ENCODE measurements around the gene CDC20.
A peak's percentile ranks its signal among the peaks of the same experiment; 100 is the strongest.
"Not testable (repeated sequence)": the region's sequence is repeated elsewhere in the genome, so short reads cannot be mapped to it uniquely, and the experiment has no call there.

CDC20 gene

DNA sequence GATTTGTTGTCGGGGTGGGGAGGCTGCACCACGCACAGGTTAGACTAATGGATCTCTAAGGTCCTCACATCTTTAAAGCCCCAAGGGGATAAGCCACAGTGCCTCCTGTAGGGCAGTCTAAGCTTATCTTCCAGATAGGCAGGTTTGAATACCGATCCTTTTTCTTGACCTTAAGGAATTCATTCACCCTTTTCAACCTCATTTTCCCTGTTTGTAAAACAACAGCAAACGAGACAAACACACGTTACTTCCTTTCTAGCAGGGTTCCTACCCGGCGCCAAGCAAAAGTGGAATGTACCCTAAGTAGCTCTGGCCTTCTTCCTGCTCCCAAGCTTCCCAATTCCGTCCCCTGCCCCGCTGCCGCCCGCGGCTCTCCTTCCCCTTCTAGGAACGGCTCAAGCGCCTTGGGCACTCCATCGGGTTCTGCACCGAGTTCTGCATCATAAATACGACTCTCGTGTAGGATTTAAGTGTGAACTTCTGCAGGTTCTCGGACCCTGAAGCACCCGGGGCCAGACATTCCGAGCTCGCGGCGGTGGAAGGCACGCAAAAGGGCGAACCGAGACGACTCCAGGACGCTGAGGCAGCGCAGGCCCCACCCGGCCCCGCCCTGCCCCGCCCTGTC lies 548 bp upstream of the CDC20 start:
- DNase-seq (ENCODE audit: low read depth), result peak; percentile 31

DNA sequence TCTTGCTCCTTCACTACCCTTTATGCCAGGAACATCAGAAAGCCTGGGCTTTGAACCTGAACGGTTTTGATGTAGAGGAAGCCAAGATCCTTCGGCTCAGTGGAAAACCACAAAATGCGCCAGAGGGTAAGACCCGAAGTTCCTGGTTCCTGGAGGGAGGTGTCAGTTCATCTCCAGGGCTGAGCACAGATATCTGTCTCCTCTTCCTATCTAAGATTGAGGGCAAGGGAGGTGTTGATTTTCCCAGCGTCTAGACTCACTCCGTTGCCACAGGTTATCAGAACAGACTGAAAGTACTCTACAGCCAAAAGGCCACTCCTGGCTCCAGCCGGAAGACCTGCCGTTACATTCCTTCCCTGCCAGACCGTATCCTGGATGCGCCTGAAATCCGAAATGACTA lies 915 bp downstream of the CDC20 start:
- no peak for DNase-seq (ENCODE audit: low read depth)

DNA sequence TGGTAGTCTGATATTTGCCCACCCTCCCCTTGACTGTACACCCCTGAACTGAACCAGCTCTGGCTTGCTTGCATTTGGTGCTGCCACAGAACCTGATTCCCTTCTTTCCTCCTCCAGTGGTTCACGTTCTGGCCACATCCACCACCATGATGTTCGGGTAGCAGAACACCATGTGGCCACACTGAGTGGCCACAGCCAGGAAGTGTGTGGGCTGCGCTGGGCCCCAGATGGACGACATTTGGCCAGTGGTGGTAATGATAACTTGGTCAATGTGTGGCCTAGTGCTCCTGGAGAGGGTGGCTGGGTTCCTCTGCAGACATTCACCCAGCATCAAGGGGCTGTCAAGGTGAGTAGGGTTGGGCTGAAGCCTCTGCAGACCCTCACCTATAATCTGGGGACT lies 1.8 kb downstream of the CDC20 start:
- DNase-seq (ENCODE audit: low read depth), result no peak

DNA sequence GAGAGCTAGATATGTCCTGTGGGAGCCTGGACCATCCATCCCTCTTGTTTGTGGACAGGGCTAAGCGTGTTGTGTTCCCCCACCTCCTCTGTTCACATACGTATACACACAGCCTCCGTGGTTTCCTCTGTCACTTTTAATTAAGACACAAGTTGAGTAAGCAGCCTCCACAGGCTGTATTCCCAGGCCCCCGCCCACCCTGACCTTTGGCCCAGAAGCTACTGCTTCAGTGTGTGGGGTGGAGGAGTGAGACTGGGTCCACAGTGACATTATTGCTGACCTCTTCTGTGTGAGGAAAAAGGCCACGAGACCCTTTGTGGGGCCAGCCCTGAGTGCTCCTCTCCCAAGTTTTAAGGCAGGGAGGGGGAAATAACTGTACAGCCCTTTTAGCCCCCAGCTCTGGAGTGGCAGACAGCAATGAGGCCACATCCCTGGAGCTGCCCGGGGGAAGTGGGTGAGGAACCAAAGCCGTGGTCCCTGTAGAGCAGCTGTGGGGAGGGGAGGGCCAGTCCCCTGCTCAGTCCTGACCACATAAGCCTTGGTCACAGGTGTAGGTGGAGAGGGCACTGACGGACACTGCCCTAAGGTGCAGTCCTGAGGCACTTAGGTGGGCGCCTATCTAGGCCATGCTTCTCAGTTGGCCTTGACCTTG lies 4.6 kb downstream of the CDC20 start:
- DNase-seq (ENCODE audit: low read depth), result peak; percentile 35

DNA sequence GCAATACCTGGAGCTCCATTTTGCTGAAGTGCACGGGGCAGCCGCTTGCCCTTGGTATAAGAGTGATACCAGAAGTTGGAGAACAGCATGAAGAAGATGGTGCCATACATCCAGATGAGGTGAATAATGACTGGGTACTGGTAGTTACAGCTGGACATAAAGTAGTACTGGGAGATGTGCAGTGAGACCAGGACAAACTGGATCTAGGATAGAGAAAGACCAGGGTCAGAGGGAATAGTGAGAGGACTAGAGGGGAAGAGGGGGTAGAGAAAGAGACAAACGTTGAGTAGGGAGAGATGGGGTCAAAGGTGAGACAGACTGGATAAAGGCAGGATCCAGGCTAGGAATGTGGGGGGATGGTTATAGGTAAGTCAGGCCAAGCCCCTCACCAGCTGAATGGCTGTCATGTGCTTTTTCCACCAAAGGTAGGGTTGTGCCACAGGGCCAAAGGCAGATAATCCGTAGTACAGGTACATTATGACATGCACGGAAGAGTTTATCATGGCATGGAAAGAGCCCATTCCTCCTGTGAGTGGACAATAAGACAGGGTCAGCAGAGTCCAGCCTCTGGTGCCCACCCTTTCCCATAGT lies 5.2 kb downstream of the CDC20 start:
- no peak for DNase-seq (ENCODE audit: low read depth)

DNA sequence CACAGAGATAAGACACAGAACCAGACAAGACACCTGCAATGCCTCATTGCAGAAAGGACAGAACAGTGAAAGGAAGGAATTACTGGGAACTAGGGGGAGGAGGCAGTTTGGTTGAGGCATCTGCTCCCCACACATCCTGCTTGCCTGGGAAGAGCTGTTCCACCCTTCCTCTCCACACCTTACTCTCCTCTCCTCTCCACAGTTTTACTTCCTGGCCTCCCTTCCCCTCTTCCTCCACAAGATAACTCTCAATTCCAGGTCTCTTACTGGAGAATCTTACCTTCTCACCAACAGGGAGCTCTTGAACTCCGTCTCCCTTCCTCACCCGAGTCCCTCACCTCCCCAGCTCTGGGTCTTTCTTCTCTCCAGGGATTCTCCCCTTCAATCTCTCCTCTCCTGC lies 6.9 kb downstream of the CDC20 start:
- DNase-seq (ENCODE audit: low read depth), result no peak

DNA sequence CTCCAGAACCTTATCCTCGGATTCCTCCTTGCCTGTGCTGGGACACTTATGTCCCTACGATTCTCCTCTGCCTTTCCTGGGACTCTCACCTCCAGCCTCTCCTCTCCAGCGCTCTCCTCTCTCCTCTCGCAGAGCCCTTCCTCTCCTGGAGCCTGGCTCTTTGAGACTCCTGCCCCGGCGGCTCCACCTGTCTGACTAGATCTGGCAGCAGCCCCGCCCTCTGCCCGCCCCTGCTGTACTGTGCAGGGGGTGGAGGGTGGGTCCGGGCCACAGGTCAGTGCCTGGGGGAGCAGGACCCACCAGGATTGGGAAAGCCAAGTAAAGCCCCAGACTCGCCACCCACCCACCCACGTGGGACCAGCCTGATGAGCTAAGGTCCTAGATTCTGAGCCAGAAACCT lies 7.4 kb downstream of the CDC20 start:
- DNase-seq (ENCODE audit: low read depth), result no peak

DNA sequence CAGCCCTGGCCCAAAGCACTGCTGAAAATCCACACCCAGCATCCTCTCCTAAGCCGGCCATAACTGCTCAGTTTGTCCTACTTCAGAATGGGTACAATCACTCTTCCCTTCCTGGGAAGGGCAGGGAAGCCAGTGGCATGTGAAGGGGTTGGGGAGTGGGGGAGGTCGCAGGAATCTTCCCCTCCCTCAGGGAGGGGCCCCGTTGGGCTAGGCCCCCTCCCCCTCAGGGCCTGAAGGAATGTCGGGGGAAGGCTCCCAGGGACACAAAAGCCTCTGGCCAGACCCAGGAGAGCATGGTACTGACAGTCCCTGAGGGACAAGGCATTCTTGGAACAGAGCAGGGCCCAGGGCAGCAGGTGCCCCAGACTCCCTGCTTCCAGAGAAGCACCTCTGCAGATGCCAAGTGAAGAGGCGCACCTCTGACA lies 7.8 kb downstream of the CDC20 start:
- no peak for DNase-seq (ENCODE audit: low read depth)

DNA sequence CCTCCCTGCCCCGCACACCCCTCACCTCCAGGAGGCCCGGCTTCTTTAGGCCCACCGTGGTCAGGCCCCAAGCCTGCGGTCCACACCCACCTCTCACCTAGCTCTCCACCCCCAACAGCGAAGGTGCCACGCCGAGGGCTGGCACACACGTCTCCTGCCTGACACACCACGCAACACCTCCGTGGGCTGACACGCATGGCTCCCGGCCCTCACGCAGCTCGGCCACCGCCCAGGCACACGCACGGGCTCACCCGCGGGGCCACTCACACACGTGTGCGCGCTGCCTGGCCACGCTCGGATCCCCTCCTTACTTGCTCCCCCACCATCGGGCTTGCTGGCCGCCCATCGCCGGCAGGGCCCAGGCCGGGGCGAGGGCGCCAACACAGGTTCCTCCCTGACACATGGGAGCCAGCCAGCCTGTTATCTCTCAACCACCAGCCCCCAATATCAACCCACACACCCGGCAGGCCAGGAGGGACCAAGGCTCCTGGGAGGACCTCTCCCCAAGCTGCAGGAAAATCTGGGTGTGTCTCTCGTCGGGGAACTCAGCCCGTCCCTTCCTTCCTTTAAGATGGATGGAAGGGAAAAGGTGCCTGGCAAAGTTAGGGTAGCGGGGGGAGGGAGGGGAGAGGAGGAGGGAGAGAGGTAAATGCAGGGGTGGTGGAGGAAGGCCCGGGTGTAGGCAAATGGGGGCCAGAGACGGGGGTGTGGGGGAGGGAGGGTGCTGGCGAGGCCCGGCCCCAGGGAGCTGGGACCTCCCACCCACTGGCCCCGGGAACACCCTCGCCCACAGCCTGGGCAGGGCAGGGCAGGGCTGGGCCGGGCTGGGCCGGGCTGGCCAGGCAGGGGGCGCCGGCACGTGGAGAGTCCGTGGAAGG lies 8.5 kb downstream of the CDC20 start:
- DNase-seq (ENCODE audit: low read depth), result no peak

DNA sequence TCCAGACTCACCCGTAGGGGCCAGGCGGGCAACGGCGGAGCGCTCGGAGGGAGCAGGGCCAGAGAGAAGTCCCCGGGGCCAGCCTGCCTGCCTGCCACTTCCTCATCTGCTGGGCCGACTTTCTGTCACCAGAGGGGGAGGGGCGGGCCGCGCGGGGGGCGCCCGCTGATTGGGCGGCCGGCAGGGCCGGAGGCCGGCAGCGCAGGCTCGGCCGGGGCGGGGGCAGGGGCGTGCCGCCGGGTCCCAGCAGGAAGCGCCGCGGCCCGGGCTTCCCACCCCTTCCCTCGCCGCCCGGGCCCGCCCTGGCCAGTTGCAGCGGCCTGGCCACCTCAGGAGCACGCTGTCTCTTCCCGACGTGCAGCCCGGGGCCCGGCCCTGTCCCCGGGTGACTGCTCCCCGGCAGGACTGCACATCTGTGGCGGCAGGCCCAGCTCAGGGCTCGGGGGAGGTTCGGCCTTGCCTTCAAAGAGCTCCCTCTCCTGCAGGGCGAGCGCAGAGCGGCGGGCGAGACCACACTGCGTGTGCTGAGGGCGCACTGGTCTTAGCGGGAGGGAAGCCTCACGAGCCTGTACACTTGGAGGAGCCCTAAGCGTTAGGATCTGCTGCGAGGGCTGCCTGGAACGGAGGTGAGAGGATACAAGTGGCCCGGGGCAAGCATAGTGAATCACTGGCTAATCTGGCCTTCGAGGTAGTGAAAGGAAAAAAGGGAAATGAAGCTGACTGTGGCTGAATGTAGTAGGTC lies 9.3 kb downstream of the CDC20 start, which contains the start of gene ELOVL1:
Gene ELOVL1, minus strand, starts transcription at position 108 of the 742 bp plus-strand sequence. CDS start 2,402 bp downstream, outside the sequence.
- DNase-seq (ENCODE audit: low read depth), result peak; percentile 85

DNA sequence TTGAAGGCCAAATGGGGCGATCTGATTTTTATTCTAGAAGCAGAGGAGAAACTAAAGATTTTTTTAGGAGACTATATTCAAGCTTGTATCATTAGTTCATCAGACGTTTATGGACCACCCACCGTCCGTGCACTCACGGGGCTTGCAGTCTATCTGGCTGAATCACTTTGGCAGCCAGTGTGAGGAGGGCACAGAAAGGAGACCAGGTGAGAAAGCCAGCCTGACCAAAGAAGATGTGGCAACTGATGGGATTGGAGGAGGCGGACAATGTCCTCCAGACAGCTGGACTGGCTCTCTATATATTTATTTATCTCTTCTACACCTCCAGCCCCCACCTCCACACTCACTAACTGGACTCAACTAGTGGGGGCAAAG lies 9.9 kb downstream of the CDC20 start:
- DNase-seq (ENCODE audit: low read depth), result no peak

DNA sequence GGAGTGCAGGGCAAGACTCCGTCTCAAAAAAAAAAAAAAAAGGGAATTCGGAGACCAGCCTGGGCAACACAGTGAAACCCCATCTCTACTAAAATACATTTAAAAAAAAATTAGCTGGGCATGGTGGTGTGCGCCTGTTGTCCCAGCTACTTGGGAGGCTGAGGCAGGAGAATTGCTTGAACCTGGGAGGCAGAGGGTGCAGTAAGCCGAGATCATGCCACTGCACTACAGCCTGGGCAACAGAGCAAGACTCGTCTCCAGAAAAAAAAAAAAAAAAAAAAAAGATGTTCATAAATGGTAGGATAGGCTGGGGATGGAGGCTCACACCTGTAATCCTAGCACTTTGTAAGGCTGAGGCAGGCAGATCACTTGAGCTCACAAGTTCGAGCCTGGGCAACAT lies 11.0 kb downstream of the CDC20 start:
- not testable (repeated sequence) for DNase-seq (ENCODE audit: low read depth)

DNA sequence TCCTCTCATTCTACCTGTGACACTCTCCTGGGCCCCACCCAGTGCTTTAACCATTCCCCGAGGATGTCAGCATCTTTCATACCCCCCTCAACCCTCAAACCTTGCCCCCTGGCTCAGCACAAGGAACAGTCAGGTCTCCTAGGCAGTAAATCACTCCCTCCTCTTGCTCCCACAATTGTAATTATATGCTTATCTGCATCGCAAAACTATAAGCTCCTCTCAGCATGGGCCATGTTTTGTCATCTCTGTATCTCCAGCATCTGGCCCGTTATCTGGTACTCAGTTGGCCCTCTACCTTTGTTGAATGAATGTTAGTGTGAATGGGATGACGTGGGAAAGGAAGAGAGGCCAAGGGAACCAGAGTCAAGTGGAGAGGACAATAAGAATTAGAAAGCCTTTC lies 11.8 kb downstream of the CDC20 start:
- DNase-seq (ENCODE audit: low read depth), result no peak

DNA sequence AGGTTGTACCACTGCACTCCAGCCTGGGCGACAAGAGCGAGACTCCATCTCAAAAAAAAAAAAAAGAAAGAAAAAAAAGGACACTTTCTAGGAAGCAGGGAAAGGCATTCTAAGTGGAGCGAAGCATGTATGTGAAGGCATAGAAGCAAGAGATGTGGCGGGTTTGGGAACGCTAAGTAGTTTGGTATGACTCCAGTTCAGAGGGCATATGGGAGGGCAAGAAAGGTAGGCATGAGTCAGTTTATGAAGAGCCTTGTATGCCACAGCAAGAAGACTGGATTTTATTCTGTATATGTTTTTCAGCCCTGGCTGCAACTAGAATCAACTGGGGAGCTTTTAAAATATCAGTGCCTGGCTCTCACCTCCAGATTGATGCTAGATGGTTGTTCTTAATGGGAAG lies 13.4 kb downstream of the CDC20 start:
- no peak for DNase-seq (ENCODE audit: low read depth)

DNA sequence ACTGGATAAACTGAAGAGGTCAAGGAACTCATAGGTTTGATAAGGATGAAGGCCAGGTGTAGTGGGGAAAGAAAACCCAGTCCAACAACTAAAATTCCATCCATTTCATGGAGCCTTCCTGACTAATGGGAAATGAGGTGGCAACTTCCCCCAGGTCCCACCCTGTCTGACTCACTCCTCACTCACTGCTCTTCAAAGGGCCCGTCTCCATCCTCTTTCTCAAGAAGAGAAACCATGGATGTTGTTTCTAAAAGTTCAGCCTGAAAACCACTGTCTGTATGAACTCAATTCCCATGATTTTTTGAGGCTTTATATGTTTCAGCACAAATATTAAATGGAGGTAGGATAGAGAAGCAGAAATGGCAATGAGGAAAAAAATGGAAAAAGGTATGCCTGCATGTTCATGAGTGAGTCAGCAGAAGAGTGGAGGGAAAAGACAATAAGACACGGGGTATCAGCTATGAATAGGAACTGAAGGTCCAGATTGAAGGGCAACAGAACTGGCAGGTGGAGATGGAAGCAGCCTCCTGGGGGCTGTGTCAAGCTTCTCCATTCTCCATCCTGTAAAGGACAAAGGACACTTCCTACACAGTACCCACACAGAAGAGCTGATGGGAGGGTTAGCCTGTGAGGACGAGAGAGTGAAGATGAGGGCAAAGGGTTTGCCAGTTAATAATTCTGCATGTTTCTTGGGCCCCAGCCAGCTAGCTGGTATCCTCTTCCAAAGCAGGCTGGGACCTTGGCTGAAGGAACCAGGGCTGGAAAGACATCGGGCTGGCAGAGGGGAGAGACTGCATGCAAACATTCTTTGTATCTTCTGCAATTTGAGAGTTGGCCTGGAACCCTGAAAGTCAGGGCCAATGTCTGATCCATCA lies 14.5 kb downstream of the CDC20 start:
- DNase-seq (ENCODE audit: low read depth), result peak; percentile 39

DNA sequence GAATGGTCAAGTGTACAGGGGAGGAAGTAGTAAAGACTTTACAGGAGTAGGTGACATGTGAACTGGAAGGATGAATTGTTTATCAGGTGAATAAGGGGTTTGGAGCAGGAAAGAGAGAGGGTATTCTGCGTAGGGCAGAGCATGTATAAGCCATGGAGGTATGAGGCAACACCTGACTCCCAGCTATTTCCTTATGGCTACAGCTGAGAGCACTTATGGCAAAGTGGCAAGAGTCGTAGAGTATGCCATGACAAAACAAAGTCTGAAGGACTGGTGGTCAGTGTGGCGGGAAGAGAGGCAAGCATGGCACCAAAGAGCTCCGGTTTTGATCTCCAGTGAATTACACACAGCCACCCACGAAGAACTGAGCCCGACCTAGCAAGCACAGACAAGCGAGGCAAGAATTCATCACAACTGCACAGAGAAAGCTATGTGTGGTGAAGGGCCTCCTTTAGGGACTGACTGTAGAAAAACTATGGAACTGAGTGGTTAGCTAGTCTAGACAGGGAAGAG lies 18.0 kb downstream of the CDC20 start:
- DNase-seq (ENCODE audit: low read depth), result no peak

DNA sequence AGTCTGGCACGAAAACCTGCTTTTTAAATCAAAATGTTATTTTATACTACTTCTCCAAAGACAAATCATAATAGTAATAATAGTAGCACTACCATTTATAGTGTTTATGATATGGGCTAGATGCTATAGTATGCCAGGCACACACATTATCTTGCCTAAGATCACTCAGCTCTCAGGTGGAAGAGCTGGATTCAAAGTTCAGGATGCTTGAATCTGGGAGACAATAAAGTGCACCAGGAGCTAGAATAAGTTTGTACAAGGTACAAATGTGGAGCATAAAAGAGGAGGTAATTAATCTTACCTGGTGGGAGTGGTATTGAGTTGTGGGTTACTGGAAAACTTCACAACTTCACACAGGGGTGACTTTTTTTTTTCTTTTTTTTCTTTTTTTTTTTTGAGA lies 19.1 kb downstream of the CDC20 start:
- DNase-seq (ENCODE audit: low read depth), result no peak

DNA sequence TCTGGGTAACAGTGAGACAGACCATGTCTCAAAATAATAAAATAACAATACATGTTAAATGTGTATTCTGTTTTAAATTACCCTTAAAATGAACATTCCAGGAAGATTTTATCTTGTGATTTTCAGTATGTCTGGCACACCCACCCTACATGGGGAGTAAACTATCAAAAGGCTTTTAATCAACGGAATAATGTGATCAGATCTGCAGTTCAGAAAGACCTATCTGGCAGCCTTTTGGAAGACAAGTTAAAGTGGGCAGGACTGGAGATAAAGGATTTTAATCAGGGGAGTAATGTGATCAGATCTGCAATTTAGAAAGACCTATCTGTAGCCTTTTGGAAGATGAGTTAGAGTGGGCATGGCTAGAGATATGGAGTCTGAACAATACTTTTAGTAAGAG lies 20.7 kb downstream of the CDC20 start:
- DNase-seq (ENCODE audit: low read depth), result no peak

DNA sequence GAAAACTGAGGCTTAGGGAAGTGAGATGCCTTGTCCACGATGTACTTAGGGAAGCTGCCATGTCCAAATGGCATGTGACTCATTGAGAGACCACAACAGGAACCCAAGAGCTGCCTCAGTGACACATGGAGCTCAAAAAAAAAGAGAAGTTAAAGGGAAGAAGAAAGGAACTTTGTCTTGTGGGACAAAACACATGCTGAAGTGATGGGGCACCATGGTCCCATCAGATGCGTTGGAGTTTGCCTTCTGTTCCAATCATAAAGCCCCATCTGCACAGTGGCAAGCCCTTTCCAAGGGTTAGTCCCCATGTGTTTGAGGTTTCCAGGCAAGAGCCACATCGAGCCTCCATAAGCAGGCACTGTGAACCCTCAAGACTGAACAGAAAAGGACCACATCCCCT lies 22.8 kb downstream of the CDC20 start:
- DNase-seq (ENCODE audit: low read depth), result no peak

DNA sequence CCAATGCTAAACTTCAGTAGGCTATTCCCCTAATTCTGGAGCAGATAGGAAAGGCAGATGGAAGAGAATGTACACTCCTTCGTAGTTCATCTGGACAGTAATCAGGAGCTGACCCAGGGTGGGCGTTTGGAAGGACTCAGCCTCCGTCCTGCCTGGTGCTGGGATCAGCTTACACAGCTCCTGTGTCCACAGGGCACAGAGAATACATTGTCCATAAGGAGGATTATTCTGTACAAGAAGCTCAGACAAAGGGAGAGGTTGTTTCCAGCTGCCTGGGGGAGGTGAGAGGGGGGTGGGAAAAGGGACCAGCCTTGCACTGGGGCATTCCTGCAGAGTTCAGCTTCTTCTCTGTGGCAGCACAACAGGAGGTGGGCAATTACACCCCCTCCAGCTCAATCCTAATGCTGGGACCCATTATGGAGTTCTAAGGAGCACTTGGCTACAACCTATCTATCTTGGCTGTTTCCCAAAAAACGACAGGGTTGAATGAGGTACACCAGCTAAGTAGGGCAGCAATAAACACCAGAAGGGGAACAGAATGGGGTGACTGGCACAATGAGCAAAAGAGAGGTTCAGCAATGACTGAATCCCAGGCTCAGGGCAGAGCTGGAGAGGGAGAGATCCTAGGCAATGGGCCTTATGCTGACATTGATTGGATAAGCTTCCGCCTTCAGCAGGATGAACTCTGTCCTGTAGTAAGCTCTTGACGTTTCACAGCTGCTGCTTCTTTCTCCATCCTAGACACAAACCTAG lies 23.4 kb downstream of the CDC20 start:
- DNase-seq (ENCODE audit: low read depth), result no peak
